ENCODE results near the gene CNBD2.

GRCh38 chr20:36045373-36045714, 77.0 kb downstream of the CNBD2 start:
- no peak for TF ChIP-seq TAF1 (IDR thresholded peaks at IDR 0.05; ENCODE audit: borderline replicate concordance, low read depth, low read length)
- peak; percentile 37; the same call in 1 of the 2 replicates for TF ChIP-seq POLR2A (IDR thresholded peaks at IDR 0.05; ENCODE audit: low read depth, low read length)

All from GM12892 (cell line).